ENCODE data around the gene CDC42BPA.
"Not testable (repeated sequence)": the region's sequence is repeated elsewhere in the genome, so short reads cannot be mapped to it uniquely, and the experiment has no call there.

CDC42BPA gene

GRCh38 chr1:227308367-227309336, 9.6 kb downstream of the CDC42BPA start:
- DNase-seq (ENCODE audit: low read depth, low spot score): no peak

- DNase-seq (ENCODE audit: low read depth, low spot score): no peak
These were observed 11.6 kb downstream of the CDC42BPA start for GRCh38 chr1:227306689-227307088.

DNA sequence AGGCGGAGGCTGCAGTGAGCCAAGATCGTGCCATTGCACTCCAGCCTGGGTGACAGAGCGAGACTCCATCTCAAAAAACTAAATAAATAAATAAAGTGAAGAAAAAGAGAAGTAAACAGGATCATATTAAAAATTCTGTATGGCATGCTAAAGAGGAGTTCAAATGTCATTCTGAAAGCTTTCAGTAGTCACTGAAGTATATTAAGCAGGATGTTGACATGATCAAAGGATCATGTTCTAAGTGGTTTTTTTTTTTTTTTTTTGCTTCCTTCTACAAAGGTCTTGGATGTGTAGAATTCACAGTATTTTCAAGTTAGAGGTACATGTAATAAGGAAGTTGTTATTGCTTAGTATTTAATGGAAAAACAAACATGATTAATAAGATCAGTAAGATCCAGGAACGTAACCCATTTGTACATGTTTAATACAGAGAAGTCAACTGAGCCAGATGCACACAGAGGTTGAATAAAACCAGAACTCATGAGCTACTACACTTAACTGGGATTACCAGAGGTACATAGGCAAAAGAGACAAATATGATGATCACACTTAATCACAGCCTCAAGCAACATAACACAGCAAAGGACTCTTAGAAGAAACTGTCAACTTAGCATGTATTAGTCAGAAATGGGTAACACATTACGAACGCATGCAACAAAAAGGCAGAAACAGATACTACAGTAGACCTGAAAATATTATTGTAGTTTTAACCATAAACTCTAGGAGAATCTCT, 12.2 kb downstream of the CDC42BPA start:
- no peak for DNase-seq (ENCODE audit: low read depth, low spot score)

DNA sequence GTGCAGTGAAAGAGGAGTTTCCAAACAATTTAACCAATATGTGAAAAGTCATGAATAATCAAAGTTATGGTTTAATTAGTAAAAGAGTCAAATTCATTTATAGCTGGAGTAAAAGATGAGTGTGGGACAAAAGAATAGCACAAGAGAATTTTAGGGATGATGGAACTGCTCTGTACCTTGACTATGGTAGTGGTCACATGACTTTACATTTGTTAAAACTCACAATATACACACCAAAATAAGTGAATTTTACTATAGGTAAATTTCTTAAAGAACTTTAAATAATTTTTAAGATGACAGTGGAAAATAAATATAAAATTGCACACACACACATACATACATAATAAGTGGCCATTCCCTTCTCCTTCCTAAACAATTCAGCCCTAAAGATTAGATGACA, 13.6 kb downstream of the CDC42BPA start:
- DNase-seq (ENCODE audit: low read depth, low spot score): no peak

DNA sequence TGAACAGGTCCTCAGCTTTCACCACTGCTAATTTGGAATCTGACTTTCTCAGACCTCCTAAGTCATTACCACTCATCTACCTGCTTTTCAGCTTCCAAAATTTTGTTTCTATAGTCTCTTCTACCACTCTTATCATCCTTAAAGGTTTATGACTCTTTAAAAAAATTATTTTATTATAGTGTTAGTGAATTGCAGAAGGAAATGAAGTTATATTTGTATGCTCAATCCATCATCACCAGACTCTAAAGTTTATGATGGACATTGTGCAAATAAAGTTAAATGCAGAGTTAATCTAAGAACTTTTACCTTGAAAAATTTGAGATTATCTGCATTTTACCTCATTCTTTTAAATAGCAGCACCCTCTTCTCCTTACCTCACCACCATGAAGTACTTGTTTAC, 14.6 kb downstream of the CDC42BPA start:
- no peak for DNase-seq (ENCODE audit: low read depth, low spot score)

DNA sequence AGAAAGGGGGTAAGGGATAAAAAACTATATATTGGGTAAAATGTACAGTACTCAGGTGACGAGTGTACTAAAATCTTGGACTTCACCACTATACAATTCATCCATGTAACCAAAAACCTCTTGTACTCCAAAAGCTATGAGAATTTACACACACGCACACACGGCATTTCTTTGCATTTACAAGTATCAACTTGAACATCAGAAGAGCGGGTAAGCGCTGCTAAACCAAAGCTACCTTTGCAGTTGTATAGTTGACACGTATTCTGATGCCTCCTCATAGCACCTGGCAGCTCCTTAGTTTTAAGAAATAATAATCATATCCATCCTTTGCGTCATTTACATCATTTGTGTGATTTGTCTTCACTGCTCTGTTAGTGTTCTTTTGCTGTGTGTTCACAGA, 17.6 kb downstream of the CDC42BPA start:
- DNase-seq (ENCODE audit: low read depth, low spot score): no peak

- no peak for DNase-seq (ENCODE audit: low read depth, low spot score)
These were observed 18.6 kb downstream of the CDC42BPA start for GRCh38 chr1:227299688-227300087.

GRCh38 chr1:227299241-227299627, 19.1 kb downstream of the CDC42BPA start:
- no peak for DNase-seq (ENCODE audit: low read depth, low spot score)

DNA sequence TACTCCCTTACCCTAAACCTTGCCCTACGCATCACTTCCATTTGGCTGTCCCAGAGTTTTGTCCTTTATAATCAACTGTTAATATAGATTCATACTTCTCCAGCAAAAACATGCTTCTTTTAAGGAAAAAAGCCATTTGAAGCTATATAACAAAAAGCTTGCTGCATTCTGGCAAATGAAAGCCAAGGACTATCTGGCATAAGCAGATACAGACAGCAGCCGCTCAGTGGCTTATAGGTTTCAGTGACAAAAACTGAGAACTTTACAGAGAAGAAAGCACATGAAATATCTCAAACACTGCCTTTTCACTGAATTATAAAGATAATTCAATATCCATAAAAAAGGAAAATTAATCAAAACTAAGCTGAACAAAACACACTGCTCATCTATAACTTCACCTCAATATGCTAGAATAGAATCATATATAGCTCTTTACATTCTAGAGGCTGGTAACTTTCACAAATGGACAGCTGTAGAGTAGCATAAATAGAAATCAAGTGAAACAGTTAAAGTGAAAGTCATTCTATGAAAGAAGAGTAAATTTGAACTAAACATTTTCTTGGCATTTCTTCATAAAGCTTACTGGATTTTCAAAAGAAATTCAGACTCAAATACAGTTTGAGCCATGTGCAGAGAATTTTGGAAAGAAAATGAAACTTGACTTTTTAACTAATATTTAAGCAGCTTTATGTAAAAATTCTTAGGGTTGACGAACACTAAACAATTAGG, 19.6 kb downstream of the CDC42BPA start:
- no peak for DNase-seq (ENCODE audit: low read depth, low spot score)

DNA sequence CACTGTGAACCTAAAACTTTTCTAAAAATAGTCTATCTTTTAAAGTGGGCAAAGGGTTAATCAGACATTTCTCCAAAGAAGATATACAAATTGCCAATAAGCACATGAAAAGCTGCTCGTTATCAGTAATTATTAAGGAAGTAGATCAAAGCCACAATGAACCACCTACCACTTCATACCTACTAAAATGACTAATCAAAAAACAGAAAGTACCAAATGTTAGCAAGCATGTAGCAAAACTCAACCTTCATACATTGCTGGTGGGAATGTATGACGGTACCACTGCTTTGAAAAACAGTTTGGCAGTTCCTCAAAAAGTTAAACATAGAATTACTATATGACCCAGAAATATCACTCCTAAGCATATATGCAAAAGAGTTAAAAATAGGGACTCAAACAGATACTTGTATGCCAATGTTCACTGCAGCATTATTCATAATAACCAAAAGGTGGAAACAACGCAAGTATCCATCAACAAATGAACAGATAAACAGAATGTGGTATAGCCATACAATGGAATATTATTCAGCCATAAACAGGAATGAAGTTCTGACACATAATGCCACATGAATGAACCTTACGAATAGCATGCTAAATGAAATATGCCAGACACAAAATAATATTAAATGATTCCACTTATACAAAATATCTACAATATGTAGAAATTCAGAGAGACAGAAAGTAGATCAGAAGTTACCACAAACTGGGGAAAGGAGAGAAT, 21.1 kb downstream of the CDC42BPA start:
- no peak for DNase-seq (ENCODE audit: low read depth, low spot score)

DNA sequence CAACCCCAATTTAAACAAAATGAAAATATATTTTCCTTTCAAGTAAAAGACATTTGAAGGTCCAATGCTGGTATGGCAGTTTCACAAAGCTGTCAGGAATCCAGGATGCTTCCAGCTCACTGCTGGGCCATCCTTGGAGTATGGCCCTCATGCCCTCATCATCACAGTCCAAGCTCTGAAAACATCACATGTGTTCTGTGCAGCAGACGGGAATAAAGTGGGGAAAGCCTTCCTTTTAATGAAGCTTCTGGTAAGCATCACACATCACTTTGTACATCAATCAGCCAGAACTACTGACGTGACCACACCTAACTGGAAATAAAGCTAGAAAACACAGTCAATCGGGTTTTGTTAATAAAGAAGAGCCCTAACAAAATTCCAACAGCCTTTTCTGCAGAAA, 22.7 kb downstream of the CDC42BPA start:
- no peak for DNase-seq (ENCODE audit: low read depth, low spot score)

DNA sequence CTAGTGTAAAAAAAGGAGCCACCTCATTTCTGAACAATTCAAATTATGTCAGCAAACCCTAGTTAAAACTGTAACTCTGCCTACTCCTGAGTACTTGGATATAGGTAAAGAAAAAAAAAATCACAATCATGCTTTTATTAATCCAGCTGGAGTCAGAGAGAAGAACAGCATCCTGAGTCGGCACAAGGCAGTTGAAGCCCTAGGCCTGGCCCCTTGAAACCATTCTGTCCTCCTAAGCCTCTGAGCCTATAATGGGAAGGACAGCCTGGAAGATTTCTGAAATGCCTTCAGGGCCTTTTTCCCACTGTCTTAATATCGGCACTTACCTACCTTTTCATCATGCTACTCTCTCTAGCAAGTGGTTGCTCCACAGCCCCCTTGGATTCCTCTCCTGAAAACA, 32.5 kb downstream of the CDC42BPA start:
- DNase-seq (ENCODE audit: low read depth, low spot score): no peak

DNA sequence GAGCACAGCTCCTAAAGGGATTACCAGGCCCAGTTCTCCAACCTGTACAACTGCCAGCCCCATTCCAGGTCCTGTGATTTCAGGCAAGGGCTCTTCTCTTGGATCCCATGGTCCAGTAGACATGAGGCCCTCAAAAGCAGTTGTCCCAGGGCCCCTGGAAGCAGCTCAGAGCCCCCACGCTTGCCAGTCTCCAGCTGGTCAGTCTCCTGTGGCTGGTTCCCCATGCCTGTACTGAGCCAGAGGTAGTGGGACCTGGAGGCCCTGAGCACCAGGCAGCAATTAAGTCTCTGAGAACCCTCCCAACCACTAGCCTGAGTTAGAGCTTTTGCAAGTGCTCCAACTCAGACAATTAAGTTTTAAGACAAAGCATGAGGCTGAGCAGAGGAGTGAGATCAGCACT, 36.9 kb downstream of the CDC42BPA start:
- no peak for DNase-seq (ENCODE audit: low read depth, low spot score)

- no peak for DNase-seq (ENCODE audit: low read depth, low spot score)
These were observed 37.5 kb downstream of the CDC42BPA start for GRCh38 chr1:227280836-227281235.

- DNase-seq (ENCODE audit: low read depth, low spot score): not testable (repeated sequence)
These were observed 42.1 kb downstream of the CDC42BPA start for GRCh38 chr1:227276156-227276693.

GRCh38 chr1:227273557-227273956, 44.7 kb downstream of the CDC42BPA start:
- no peak for DNase-seq (ENCODE audit: low read depth, low spot score)

GRCh38 chr1:227272428-227272827, 45.9 kb downstream of the CDC42BPA start:
- DNase-seq (ENCODE audit: low read depth, low spot score): no peak

DNA sequence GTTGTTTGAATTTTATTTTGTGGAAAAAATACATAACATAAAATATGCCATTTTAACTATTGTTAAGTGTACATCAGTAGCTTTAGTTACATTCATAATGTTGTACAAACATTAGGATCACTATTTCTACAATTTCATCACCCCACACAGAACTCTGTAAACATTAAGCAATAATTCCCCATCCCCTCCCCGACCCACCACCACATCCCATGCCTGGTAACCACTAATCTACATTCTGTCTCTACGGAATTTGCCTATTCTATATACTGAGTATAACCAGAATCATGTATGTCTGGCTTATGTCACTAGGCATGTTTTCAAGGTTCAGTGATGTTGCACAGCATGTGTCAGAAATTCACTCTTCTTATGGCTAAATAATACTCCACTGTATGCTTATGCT, 47.7 kb downstream of the CDC42BPA start:
- no peak for DNase-seq (ENCODE audit: low read depth, low spot score)

- DNase-seq (ENCODE audit: low read depth, low spot score): no peak
These were observed 49.3 kb downstream of the CDC42BPA start for GRCh38 chr1:227268943-227269342.

DNA sequence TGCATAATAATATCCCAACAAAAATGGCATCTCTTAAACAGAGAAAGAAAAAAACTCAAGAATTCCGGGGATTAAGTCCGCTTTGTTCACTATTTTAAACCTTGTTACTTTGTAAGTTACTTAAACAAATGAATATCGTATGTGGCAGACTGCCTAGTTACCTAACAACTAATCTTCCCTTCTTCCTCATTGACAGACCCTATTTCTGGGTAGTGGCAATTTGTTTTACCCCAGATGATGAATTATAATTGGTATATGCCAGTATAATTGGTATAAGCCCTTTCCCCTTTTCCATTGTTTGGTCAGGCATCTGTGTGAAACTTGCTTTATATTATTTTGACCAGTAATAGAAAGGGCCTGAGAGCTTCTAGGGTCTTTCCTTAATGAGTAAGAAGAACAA, 52.4 kb downstream of the CDC42BPA start:
- no peak for DNase-seq (ENCODE audit: low read depth, low spot score)

GRCh38 chr1:227263869-227264268, 54.4 kb downstream of the CDC42BPA start:
- no peak for DNase-seq (ENCODE audit: low read depth, low spot score)

All from brain pericyte (primary cell).